HFFc6 (cell line): ENCODE results near the gene GULP1. TPM values are rescaled to one million over a fixed set of nuclear protein-coding genes. Genes with fewer than 3 reads are reported as not detected.

Source experiments
- DNase-seq: peaks from one replicate; pipeline ENCODE4 v3.0.0-alpha.2; 2018
- H3K27ac Mint-ChIP-seq: 2 replicates; pipeline ENCODE4 v1.8.0; 2020; ENCODE audit warnings: mild to moderate bottlenecking, mixed read lengths
- H3K27me3 Mint-ChIP-seq: 2 replicates; pipeline ENCODE4 v1.8.0; 2021; ENCODE audit warnings: mild to moderate bottlenecking, moderate library complexity, mixed read lengths; ENCODE audit not compliant: insufficient read depth
- H3K36me3 Mint-ChIP-seq: 2 replicates; pipeline ENCODE4 v1.8.0; 2021; ENCODE audit warnings: low read depth, mixed read lengths
- H3K4me1 Mint-ChIP-seq: 2 replicates; pipeline ENCODE4 v1.8.0; 2020; ENCODE audit warnings: low read depth, mixed read lengths
- H3K4me3 Mint-ChIP-seq: 2 replicates; pipeline ENCODE4 v1.8.0; 2020; ENCODE audit warnings: mild to moderate bottlenecking, moderate library complexity, mixed read lengths
- H3K9me3 Mint-ChIP-seq: 2 replicates; pipeline ENCODE4 v1.8.0; 2020; ENCODE audit warnings: mild to moderate bottlenecking, mixed read lengths
- CTCF ChIP-seq: fragments of 200-600 bp; sonication (generic); IDR thresholded peaks from 2 replicates; pipeline ENCODE4 v1.5.0; 2021; ENCODE audit warnings: antibody characterized with exemption, mild to moderate bottlenecking
- total RNA-seq, 6 experiments: library from RNA; stranded (reverse); fragmentation: NEBNext Ultra II Directional; extraction: Animal tissue kit (Norgen Biotek cat#: 25700); gene quantifications; 2 replicates in 1 of 6; 3 replicates in 5 of 6; pipeline ENCODE4 v1.2.3, GENCODE V29; 2021

The GULP1 gene
- total RNA-seq, 6 experiments from 2014 or later, result 33.3 to 76.1 (median 63.9) TPM

GRCh38 chr2:188251034-188251433 lies 40.6 kb upstream of the GULP1 start:
- Mint-ChIP-seq H3K27ac (no peak overlapping the region), H3K9me3 (0 out of 2 replicates have a peak, but pooled peaks cover 8% of the 10 kb centered on the region), H3K4me3 (no peak overlapping the region), H3K4me1 (peaks cover 13% of the 10 kb centered on the region), H3K27me3 (no peaks in the 10 kb centered on the region), H3K36me3 (no peaks in the 10 kb centered on the region)
- DNase-seq, result no peak
- no peak for TF ChIP-seq CTCF

DNA sequence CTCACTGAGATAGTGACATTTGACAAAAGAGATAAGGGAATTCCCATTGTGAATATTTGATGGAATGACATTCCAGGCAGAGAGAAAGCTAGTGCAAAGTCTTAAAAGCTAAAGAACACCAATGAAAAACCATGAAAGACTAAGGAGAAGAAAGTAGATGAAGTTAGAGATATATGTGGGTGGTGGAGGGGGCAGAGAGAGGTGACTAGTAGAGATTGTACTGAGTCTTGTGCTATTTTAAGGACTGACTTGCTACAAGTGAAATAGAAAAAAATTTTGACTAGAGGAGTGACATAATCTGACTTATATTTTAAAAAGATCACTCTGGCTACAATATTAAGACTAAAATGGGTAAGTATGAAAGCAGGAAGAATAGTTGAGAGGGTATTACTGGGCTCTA lies 35.3 kb upstream of the GULP1 start:
- H3K27me3 Mint-ChIP-seq, result no peaks in the 10 kb centered on the region

GRCh38 chr2:188265315-188265714 lies 26.4 kb upstream of the GULP1 start:
- TF ChIP-seq CTCF, result no peak
- Mint-ChIP-seq H3K9me3 (no peaks in the 10 kb centered on the region), H3K27ac (no peak overlapping the region), H3K4me3 (no peak overlapping the region), H3K27me3 (no peaks in the 10 kb centered on the region), H3K36me3 (no peaks in the 10 kb centered on the region), H3K4me1 (no peaks in the 10 kb centered on the region)
- no peak for DNase-seq

More for the DNA sequence above, 35.3 kb upstream of the GULP1 start:
- TF ChIP-seq CTCF, result no peak
- Mint-ChIP-seq H3K27ac (no peak overlapping the region), H3K9me3 (0 out of 2 replicates have a peak, but pooled peaks cover 8% of the 10 kb centered on the region), H3K36me3 (no peaks in the 10 kb centered on the region), H3K4me3 (no peak overlapping the region), H3K4me1 (no peaks in the 10 kb centered on the region)
- no peak for DNase-seq

DNA sequence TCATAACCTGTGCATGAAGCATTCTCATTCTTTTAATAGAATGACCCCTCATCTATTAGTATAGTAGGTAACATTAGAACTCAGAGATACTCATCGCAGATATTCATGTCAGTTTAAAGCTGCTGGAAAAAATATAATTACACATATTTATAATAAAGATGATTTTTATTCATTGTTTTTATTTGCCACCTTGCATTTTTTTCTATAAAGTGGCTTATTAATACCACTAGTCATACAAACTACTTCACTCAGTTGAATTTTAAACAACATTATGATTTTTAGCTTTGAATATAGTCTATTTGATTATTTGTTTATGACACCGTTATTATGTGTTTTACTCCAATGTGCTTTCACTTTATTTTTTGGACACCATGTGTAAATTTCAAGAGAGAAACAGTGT lies 23.9 kb upstream of the GULP1 start:
- no peaks in the 10 kb centered on the region for H3K27me3 Mint-ChIP-seq
- no peak for DNase-seq
- no peak overlapping the region for H3K4me3 Mint-ChIP-seq
- no peak overlapping the region for H3K27ac Mint-ChIP-seq
- TF ChIP-seq CTCF, result no peak
- no peaks in the 10 kb centered on the region for H3K4me1 Mint-ChIP-seq
- H3K36me3 Mint-ChIP-seq, result no peaks in the 10 kb centered on the region
- H3K9me3 Mint-ChIP-seq, result no peaks in the 10 kb centered on the region

- no peaks in the 10 kb centered on the region for H3K36me3 Mint-ChIP-seq
- H3K4me1 Mint-ChIP-seq, result no peaks in the 10 kb centered on the region
- no peak for DNase-seq
- no peak overlapping the region for H3K27ac Mint-ChIP-seq
- no peaks in the 10 kb centered on the region for H3K9me3 Mint-ChIP-seq
- no peak overlapping the region for H3K4me3 Mint-ChIP-seq
- TF ChIP-seq CTCF, result no peak
- no peaks in the 10 kb centered on the region for H3K27me3 Mint-ChIP-seq
Observed at GRCh38 chr2:188269004-188269403, 22.7 kb upstream of the GULP1 start.

- no peak for DNase-seq
- no peaks in the 10 kb centered on the region for H3K27me3 Mint-ChIP-seq
- no peaks in the 10 kb centered on the region for H3K9me3 Mint-ChIP-seq
- no peak overlapping the region for H3K27ac Mint-ChIP-seq
- H3K4me3 Mint-ChIP-seq, result no peak overlapping the region
- no peak for TF ChIP-seq CTCF
- no peaks in the 10 kb centered on the region for H3K36me3 Mint-ChIP-seq
- no peaks in the 10 kb centered on the region for H3K4me1 Mint-ChIP-seq
Observed at GRCh38 chr2:188272121-188272520, 19.6 kb upstream of the GULP1 start.
